ENCODE results near the gene GLT8D2.

GLT8D2 gene

GRCh38 chr12:104049903-104050356 lies at the start of gene GLT8D2:
TSS of gene GLT8D2 (minus strand) at chr12:104050187. CDS start at chr12:104019648, 30,539 bp downstream.
- no peak for DNase-seq (ENCODE audit: low read depth in 2 of 2)

GRCh38 chr12:104097954-104098353 lies 48.0 kb upstream of the GLT8D2 start:
- no peak for DNase-seq (ENCODE audit: low read depth in 2 of 2)

GRCh38 chr12:104095289-104095688 lies 45.3 kb upstream of the GLT8D2 start:
- DNase-seq (ENCODE audit: low read depth in 2 of 2), result no peak

GRCh38 chr12:104094284-104094683 lies 44.3 kb upstream of the GLT8D2 start:
- no peak for DNase-seq (ENCODE audit: low read depth in 2 of 2)

GRCh38 chr12:104091136-104091535 lies 41.1 kb upstream of the GLT8D2 start:
- no peak for DNase-seq (ENCODE audit: low read depth in 2 of 2)

DNA sequence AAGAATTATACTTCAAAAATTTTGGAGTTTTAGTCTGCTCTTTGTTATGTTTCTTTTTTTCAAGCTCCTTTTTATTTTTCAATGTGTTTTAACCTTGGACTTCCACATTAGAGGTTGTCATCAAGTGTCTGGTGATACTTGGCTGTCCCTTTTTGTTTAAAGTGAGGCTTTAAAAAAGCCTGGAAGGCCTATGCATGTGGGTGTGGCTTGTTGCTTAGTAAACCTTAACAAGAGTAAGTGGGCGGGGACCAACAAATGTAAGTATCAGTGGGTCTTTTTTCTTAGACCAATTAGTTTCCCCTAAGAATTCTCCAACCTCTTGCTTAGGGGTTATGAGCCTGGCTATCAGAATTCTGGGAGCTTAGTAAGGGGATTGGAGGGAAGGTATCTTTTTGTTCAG lies 40.7 kb upstream of the GLT8D2 start:
- no peak for DNase-seq (ENCODE audit: low read depth in 2 of 2)

DNA sequence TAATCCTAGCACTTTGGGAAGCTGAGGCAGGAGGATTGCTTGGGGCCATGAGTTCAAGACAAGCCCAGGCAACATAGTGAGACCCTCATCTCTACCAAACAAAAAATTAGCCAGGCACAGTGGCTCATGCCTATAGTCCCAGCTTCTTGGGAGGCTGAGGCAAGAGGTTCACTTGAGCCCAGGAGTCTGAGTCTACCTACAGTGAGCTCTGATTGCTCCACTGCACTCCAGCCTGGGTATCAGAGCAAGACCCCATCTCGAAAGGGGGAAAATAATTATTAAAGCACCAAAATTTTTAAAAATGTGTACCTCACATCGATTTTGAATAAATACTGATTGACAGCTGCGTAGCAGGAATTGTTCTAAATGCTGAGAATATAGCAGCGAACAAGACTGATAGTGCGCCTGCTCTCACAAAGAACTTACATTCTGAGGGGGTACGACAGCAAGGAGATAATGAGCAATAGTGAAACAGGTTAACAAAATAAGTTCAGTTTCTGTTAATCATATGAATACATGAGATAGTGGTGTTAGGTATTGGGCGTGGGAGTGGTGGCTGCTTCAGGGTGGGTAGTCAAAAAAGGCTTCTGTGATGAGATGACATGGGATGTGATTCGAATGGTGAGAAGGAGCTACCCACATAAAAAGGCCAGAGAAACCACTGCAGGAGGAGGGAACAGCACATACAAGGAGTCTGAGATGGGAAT lies 33.9 kb upstream of the GLT8D2 start:
- DNase-seq (ENCODE audit: low read depth in 2 of 2), result peak; percentile 15 to 37

- no peak for DNase-seq (ENCODE audit: low read depth in 2 of 2)
Measured at GRCh38 chr12:104080764-104081163, 30.8 kb upstream of the GLT8D2 start.

DNA sequence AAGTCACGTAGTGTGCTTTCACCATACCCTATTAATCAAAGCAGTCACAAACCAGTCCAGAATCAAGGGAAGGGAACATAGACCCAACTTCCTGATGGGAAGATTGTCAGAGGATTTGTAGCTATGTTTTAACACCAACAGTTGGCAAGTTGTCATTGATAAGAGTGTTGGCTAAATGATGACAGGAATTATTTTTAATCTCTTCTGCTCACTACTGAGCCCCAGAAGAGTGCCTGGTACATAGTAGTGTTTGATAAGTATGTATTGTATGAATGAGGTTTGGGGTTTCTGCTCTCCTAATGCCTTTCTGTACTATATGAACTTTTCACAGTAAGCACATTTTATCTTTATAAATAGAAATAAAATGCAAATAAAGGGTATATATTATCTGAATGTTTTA lies 29.0 kb upstream of the GLT8D2 start:
- no peak for DNase-seq (ENCODE audit: low read depth in 2 of 2)

DNA sequence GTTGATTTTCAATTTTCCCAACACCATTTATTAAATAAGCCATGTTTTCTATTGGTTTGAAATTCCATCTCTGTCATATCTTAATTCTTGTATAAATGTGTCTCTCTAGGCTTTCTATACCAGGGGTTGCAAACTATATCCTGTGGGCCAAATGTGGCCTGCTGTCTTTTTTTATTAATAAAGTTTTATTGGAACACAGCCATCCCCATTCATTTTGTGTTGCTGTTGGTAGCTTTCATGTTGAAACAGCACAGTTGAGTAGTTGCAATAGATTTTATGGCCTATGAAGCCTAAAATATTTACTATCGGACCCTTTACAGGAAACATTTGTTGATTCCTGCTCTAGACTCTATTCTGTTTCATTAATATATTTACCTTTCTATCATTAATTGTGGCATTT lies 23.7 kb upstream of the GLT8D2 start:
- DNase-seq (ENCODE audit: low read depth in 2 of 2), result no peak

- no peak for DNase-seq (ENCODE audit: low read depth in 2 of 2)
Measured at GRCh38 chr12:104072099-104072498, 22.1 kb upstream of the GLT8D2 start.

- no peak for DNase-seq (ENCODE audit: low read depth in 2 of 2)
Measured at GRCh38 chr12:104064842-104065427, 14.9 kb upstream of the GLT8D2 start.

DNA sequence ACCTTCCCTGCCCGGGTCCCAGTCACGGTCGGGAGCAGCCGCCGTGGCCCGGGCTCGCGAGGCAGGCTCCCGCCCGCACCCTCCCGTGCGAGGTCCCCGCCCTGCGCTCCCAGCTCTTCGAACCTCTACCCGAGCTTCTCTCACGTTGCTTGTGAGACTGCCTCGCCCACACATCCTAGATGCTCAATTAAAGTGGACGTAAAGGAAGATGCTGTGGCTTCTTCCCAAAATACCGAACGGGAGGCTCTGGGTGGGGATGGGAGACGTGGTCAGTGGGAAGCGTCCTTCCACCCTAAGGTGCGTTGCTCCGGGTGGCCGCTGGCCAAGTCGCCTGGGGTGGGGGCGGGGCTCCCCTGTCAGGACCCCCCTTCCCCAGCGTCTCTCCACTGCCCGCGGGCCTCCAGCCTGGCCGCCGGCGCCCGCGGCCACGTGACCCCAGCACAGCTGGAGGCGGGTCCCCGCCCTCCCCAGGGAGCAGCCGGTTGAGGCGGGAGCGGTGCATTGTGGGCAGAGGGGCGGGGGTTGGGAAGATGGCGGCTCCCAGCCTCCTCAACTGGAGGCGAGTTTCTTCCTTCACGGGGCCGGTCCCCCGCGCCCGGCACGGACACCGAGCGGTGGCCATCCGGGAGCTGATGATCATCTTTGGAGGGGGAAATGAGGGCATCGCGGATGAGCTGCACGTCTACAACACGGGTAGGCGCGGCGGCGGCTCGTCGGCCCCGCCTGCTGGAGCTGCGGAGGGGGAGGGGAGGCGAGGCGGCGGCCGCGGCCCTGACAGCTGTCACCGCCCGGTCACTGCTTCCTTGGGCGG lies 14.2 kb upstream of the GLT8D2 start, which contains the start of gene HCFC2:
Gene HCFC2, plus strand, starts transcription at position 501 of the 811 bp plus-strand sequence. Its CDS starts 30 bp downstream, at position 531.
- peak; percentile 79 to 88 for DNase-seq (ENCODE audit: low read depth in 2 of 2)

- no peak for DNase-seq (ENCODE audit: low read depth in 2 of 2)
Measured at GRCh38 chr12:104063712-104064030, 13.7 kb upstream of the GLT8D2 start.

- DNase-seq (ENCODE audit: low read depth in 2 of 2), result no peak
Measured at GRCh38 chr12:104060791-104061190, 10.8 kb upstream of the GLT8D2 start.

DNA sequence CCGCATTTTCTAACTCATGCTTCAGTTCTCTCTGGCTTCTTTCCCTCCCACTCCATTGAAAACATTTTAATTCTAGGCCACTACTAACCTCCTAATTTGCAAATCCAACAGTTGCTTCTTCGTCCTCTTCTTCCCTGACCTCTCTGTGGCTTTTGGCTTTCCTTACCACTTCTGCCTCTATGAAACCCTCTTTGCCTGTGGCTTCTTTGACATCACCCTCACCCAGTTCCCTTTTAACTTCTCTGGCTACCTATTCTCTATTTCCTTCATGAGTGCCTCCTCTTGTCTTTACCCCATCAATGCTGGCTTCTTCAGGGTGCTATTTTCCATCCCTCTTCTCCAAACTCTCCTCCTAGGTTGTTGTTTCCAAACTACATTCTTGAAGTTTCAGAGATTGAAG lies 10.0 kb upstream of the GLT8D2 start:
- no peak for DNase-seq (ENCODE audit: low read depth in 2 of 2)

- DNase-seq (ENCODE audit: low read depth in 2 of 2), result no peak
Measured at GRCh38 chr12:104058802-104059201, 8.8 kb upstream of the GLT8D2 start.

DNA sequence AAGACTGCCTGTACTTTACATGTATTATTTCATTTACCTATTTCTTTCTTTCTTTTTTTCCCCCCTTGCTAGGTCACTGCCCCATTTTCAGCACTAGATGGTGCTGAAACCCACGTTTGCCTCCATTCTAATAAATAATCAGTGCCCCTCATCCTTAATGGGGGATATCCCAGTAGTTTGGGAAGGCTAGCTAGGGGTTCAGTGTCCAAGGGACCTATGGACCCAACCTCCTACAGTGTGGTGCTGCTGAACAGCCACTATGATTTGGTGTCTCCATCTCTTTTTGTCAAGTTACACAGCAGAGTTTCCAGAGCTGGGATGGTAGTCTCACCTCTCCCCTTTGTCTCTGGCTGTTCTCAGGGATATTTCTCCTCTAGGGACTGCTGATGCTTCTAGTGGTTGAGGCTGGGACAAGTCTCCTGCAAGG lies 7.8 kb upstream of the GLT8D2 start:
- no peak for DNase-seq (ENCODE audit: low read depth in 2 of 2)

DNA sequence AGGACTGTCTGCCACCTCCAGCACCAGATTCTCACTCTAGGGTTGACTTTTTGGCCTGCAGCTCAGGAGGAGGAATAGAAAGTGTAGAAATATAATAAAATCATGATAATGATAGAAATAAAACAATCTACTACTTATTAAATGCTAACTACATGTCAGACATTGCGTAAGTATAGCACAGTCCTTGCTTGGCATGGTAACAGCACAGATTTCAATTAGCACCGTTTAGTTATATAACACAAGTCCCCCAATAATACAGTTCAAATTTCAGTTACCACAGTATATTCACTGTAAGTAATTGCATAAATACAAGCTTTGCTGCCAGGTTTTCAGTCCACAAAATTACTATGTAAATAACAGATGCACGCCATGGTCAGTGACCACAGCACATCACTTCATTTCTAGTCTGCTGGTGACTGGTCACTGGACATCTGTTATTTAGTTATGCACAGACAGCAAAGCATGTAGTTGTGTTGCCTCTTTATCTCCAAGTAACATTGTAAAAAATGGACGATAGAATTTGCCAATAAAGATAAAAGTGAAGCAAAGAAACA lies 6.5 kb upstream of the GLT8D2 start:
- no peak for DNase-seq (ENCODE audit: low read depth in 2 of 2)

DNA sequence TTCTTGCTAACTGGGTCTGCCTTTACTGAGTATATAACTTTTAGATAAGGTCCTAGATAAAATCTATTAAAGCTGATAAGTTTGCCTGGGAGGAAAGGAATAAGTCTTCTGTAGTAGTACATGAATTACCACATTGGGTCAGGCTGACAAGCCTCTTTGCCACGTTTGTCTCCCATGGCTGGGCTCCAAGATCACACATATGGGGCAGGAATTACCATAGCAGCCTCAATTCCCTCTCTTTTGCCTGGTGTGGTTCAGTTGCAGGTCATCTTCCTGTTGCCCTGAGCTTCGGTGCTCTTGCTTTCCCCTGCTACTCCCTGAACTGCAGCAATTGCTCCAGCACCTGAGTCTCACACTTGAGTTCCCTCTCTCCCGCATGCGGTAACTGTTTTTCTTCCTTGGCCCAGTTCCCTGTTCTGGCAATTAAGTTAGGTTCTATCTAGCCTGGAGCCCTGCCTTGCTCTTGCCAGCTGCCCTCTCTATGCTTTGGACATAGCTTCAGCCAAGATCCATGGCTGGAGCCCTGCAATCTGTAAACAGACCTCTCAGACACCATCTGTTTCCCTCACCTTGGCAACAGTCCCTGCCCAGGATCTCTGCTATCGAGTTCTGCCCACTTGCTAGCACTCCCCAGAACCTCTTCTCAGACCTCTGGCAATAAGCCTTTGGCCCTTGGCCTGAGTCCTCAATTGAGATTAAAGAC lies 5.8 kb upstream of the GLT8D2 start:
- DNase-seq (ENCODE audit: low read depth in 2 of 2), result no peak

- no peak for DNase-seq (ENCODE audit: low read depth in 2 of 2)
Measured at GRCh38 chr12:104054681-104055346, 4.8 kb upstream of the GLT8D2 start.

Measured in stimulated activated CD4-positive, alpha-beta T cell treated with anti-CD3 and anti-CD28 coated beads, Interleukin-12 subunit alpha, Interleukin-12 subunit beta, amount 100 ng/mL, for 24 hours (primary cell).